Fibroblast of lung (primary cell): ENCODE measurements around the gene ATG4C.

Experiments
- EZH2 ChIP-seq: IDR thresholded peaks from 2 replicates; pipeline ENCODE4 v1.5.1; 2012; ENCODE audit warnings: low read length, control low read depth, mild to moderate bottlenecking; ENCODE audit errors: missing control alignments
- TF ChIP-seq, protein P1 (sequence below), 2 donors: IDR thresholded peaks in 1 of 2; conservative IDR thresholded peaks in 1 of 2; 1 replicate in 1 of 2; 2 replicates in 1 of 2; pipeline ENCODE4 v1.5.1; 2011 to 2012; ENCODE audit warnings: low read length in 2 of 2, control low read depth in 1 of 2, inconsistent platforms in 1 of 2, low read depth in 1 of 2, mild to moderate bottlenecking in 1 of 2

DNA sequence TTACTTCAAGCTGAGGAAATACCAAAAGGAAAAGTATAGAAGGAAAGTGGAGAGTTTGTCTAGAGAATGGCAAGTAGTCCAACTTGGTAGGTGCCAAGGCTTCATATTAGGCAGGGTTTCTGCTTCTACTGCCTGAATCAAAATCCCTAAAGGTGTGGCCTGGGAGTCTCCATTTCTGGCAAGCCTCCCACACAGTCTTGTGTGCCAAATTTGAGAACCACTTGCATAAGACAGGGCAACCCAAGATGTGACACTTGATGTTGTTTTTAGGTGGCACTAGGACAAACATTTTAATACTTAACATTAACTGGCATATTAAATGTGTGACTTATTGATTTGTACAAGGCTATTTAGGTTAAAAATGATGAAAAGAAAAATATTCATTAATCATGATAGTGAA lies 60.1 kb downstream of the ATG4C start:
- TF ChIP-seq, protein P1, sequence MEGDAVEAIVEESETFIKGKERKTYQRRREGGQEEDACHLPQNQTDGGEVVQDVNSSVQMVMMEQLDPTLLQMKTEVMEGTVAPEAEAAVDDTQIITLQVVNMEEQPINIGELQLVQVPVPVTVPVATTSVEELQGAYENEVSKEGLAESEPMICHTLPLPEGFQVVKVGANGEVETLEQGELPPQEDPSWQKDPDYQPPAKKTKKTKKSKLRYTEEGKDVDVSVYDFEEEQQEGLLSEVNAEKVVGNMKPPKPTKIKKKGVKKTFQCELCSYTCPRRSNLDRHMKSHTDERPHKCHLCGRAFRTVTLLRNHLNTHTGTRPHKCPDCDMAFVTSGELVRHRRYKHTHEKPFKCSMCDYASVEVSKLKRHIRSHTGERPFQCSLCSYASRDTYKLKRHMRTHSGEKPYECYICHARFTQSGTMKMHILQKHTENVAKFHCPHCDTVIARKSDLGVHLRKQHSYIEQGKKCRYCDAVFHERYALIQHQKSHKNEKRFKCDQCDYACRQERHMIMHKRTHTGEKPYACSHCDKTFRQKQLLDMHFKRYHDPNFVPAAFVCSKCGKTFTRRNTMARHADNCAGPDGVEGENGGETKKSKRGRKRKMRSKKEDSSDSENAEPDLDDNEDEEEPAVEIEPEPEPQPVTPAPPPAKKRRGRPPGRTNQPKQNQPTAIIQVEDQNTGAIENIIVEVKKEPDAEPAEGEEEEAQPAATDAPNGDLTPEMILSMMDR (conservative IDR thresholded peaks at IDR 0.05 in 1 of 2, IDR thresholded peaks at IDR 0.05 in 1 of 2; ENCODE audit: low read depth in 1 of 2, low read length in 2 of 2): no peak
- TF ChIP-seq EZH2: no peak
